ENCODE data around the gene ARHGAP26. TPM values are rescaled to one million over a fixed set of nuclear protein-coding genes. Genes with fewer than 3 reads are reported as not detected.

The ARHGAP26 gene
- total RNA-seq, 1 experiment from 2014 or later = 34.5 TPM

DNA sequence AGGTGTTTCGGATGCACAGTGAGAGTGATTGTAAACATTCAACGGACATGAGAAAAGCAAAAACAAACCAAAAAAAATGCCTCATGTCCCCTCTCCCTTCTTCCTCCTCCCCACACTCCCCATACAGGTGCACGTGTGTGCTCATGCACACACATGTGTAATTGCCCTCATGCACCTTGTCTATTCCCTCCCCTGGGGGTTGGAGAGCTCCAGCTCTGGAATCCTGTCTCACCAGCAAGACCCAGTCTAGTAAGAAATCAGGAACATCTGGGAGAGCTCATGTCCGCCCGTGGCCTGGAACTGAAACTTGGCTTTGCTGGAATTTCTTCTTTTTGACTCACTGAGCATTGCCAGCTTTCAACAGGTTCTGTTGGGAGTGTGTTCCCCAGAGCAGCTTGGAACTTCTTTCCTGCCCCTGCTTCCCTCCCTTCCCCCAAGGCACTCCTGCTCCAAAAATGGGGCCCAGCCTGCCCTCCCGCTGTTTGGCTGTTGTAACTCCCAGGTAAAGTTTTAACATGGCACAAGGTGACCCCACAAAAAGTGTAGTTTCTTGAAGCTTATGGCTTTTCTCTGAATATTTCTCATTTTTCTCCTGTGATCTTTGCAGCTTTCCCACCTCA is 443.2 kb downstream of the ARHGAP26 start (continued):
- no peak for TF ChIP-seq RAD21 (IDR thresholded peaks at IDR 0.05; ENCODE audit: low read depth)
- no peak for TF ChIP-seq SIN3A (IDR thresholded peaks at IDR 0.05; ENCODE audit: low read depth)

DNA sequence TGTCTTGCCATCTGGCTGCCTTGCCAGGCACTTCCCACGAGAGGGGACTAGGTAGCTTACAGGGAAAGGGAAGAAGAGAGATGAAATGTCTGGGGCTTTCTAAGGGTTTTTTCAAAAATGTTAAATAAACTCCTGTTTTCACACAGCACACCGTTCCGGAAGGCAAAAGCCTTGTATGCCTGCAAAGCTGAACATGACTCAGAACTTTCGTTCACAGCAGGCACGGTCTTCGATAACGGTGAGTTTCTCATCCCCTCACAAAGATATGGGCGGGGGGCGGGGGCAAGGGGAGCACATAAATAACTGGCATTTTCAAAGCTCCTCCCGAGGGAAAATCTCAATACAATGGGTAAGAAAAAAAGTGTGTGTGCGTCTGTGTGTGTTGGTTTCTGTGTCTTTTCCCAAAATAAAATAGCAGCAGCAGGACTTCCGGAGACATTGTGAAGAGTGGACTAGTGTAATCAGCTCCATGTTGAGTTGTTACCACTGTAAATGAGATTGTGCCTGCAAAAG is 443.7 kb downstream of the ARHGAP26 start:
- no peaks in the 10 kb centered on the region for H3K9me3 ChIP-seq (ENCODE audit: control insufficient read depth in 1 of 2, insufficient read depth in 1 of 2, low read depth in 1 of 2, low read length in 2 of 2)
- H3K9me2 ChIP-seq (ENCODE audit: insufficient read depth) = no peaks in the 10 kb centered on the region
- H4K20me1 ChIP-seq (ENCODE audit: insufficient read depth) = no peaks in the 10 kb centered on the region
- intact Hi-C loops (cut with micrococcal nuclease) = no loop called here
- no peak overlapping the region for H3K4me3 ChIP-seq (replicated peaks in 1 of 2; ENCODE audit: low read depth in 1 of 2, low read length in 2 of 2)
- no TSS peak for BruUV-seq (replicated peaks)
- H3K36me3 ChIP-seq (ENCODE audit: control insufficient read depth in 1 of 2, insufficient read depth in 2 of 2, low read length in 2 of 2) = no peaks in the 10 kb centered on the region
- POLR2A ChIA-PET = no interaction called here
- no peak overlapping the region for H3K4me2 ChIP-seq (ENCODE audit: low read length)
- no peaks in the 10 kb centered on the region for H3K4me1 ChIP-seq (ENCODE audit: control insufficient read depth in 1 of 2, insufficient read depth in 2 of 2, low read length in 2 of 2)
- RAD21 ChIA-PET (ENCODE audit: low non-redundant PET in 1 of 2, low total read pairs in 2 of 2, uncharacterized antibody in 2 of 2, unreplicated experiment in 2 of 2) = no interaction called here
- H3K27ac ChIP-seq (ENCODE audit: low read depth, low read length) = no peak overlapping the region
- CTCF ChIA-PET = no interaction called here
- TF ChIP-seq POLR2AphosphoS5 (IDR thresholded peaks at IDR 0.05; ENCODE audit: low read depth, low read length) = no peak
- TF ChIP-seq, protein P1, sequence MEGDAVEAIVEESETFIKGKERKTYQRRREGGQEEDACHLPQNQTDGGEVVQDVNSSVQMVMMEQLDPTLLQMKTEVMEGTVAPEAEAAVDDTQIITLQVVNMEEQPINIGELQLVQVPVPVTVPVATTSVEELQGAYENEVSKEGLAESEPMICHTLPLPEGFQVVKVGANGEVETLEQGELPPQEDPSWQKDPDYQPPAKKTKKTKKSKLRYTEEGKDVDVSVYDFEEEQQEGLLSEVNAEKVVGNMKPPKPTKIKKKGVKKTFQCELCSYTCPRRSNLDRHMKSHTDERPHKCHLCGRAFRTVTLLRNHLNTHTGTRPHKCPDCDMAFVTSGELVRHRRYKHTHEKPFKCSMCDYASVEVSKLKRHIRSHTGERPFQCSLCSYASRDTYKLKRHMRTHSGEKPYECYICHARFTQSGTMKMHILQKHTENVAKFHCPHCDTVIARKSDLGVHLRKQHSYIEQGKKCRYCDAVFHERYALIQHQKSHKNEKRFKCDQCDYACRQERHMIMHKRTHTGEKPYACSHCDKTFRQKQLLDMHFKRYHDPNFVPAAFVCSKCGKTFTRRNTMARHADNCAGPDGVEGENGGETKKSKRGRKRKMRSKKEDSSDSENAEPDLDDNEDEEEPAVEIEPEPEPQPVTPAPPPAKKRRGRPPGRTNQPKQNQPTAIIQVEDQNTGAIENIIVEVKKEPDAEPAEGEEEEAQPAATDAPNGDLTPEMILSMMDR (IDR thresholded peaks at IDR 0.05 in 2 of 3, conservative IDR thresholded peaks at IDR 0.05 in 1 of 3; ENCODE audit: borderline replicate concordance in 1 of 3, insufficient read depth in 1 of 3, low read depth in 2 of 3, low read length in 2 of 3) = no peak
- TF ChIP-seq, protein P2, sequence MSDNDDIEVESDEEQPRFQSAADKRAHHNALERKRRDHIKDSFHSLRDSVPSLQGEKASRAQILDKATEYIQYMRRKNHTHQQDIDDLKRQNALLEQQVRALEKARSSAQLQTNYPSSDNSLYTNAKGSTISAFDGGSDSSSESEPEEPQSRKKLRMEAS (IDR thresholded peaks at IDR 0.05) = no peak
- TF ChIP-seq SIN3A (IDR thresholded peaks at IDR 0.05; ENCODE audit: low read depth) = no peak
- TF ChIP-seq RAD21 (IDR thresholded peaks at IDR 0.05; ENCODE audit: low read depth) = no peak
- no peak for TF ChIP-seq POLR2A (IDR thresholded peaks at IDR 0.05; ENCODE audit: borderline replicate concordance, extremely low read depth, insufficient read depth, insufficient read length)
- TF ChIP-seq SP1 (IDR thresholded peaks at IDR 0.05; ENCODE audit: low read depth) = no peak
- TF ChIP-seq ELF1 (IDR thresholded peaks at IDR 0.05; ENCODE audit: borderline replicate concordance, low read depth) = no peak
- no peak for TF ChIP-seq CEBPB (IDR thresholded peaks at IDR 0.05; ENCODE audit: low read depth)
- TF ChIP-seq, protein P3, sequence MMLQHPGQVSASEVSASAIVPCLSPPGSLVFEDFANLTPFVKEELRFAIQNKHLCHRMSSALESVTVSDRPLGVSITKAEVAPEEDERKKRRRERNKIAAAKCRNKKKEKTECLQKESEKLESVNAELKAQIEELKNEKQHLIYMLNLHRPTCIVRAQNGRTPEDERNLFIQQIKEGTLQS (IDR thresholded peaks at IDR 0.05) = no peak
- no peak for TF ChIP-seq TCF7L2 (IDR thresholded peaks at IDR 0.05; ENCODE audit: borderline replicate concordance, extremely low read depth, insufficient read depth, insufficient read length)
- TF ChIP-seq SRF (IDR thresholded peaks at IDR 0.05; ENCODE audit: low read depth) = no peak
- TF ChIP-seq, protein P4, sequence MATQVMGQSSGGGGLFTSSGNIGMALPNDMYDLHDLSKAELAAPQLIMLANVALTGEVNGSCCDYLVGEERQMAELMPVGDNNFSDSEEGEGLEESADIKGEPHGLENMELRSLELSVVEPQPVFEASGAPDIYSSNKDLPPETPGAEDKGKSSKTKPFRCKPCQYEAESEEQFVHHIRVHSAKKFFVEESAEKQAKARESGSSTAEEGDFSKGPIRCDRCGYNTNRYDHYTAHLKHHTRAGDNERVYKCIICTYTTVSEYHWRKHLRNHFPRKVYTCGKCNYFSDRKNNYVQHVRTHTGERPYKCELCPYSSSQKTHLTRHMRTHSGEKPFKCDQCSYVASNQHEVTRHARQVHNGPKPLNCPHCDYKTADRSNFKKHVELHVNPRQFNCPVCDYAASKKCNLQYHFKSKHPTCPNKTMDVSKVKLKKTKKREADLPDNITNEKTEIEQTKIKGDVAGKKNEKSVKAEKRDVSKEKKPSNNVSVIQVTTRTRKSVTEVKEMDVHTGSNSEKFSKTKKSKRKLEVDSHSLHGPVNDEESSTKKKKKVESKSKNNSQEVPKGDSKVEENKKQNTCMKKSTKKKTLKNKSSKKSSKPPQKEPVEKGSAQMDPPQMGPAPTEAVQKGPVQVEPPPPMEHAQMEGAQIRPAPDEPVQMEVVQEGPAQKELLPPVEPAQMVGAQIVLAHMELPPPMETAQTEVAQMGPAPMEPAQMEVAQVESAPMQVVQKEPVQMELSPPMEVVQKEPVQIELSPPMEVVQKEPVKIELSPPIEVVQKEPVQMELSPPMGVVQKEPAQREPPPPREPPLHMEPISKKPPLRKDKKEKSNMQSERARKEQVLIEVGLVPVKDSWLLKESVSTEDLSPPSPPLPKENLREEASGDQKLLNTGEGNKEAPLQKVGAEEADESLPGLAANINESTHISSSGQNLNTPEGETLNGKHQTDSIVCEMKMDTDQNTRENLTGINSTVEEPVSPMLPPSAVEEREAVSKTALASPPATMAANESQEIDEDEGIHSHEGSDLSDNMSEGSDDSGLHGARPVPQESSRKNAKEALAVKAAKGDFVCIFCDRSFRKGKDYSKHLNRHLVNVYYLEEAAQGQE (IDR thresholded peaks at IDR 0.05; ENCODE audit: low read depth) = no peak
- TF ChIP-seq EGR1 (IDR thresholded peaks at IDR 0.05; ENCODE audit: low read depth) = no peak
- TF ChIP-seq CBX3 (IDR thresholded peaks at IDR 0.05; ENCODE audit: low read depth) = no peak
- TF ChIP-seq, protein P5, sequence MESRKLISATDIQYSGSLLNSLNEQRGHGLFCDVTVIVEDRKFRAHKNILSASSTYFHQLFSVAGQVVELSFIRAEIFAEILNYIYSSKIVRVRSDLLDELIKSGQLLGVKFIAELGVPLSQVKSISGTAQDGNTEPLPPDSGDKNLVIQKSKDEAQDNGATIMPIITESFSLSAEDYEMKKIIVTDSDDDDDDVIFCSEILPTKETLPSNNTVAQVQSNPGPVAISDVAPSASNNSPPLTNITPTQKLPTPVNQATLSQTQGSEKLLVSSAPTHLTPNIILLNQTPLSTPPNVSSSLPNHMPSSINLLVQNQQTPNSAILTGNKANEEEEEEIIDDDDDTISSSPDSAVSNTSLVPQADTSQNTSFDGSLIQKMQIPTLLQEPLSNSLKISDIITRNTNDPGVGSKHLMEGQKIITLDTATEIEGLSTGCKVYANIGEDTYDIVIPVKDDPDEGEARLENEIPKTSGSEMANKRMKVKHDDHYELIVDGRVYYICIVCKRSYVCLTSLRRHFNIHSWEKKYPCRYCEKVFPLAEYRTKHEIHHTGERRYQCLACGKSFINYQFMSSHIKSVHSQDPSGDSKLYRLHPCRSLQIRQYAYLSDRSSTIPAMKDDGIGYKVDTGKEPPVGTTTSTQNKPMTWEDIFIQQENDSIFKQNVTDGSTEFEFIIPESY (IDR thresholded peaks at IDR 0.05; ENCODE audit: extremely low read depth, insufficient replicate concordance, low read length) = no peak
- no peak for TF ChIP-seq JUND (IDR thresholded peaks at IDR 0.05)
- ATAC-seq (no peak), DNase-seq (ENCODE audit: low read depth, low spot score) (no peak)
- H3K9ac ChIP-seq (ENCODE audit: low read length) = no peak overlapping the region
- no peak overlapping the region for H2AFZ ChIP-seq (ENCODE audit: low read depth, low read length, poor library complexity, severe bottlenecking)
- H3K27me3 ChIP-seq (ENCODE audit: insufficient read depth, low read length) = no peaks in the 10 kb centered on the region
- no peaks in the 10 kb centered on the region for H3K79me2 ChIP-seq (ENCODE audit: insufficient read depth, low read length)
